B cell (primary cell): ENCODE results near the gene SMIM5. TPM values are rescaled to one million over a fixed set of nuclear protein-coding genes. Genes with fewer than 3 reads are reported as not detected.

Experiments used
- ATAC-seq: fragments of 200-7000 bp; cut with Tn5 transposase; one replicate; pipeline ENCODE4 v1.10.0; 2021; ENCODE audit warnings: low read depth, mild to moderate bottlenecking, moderate number of reproducible peaks, moderate library complexity
- CTCF ChIA-PET: fragments of 350-600 bp; sonication (Branson Sonifier 250); formaldehyde crosslinking; loops from one replicate; lab custom pipeline; 2021; ENCODE audit warnings: antibody characterized with exemption, inconsistent platforms; lab: Charles Lee
- POLR2A ChIA-PET: fragments of 350-600 bp; sonication (Branson Sonifier 250); formaldehyde crosslinking; loops from one replicate; lab custom pipeline; 2021; ENCODE audit warnings: antibody characterized with exemption; lab: Charles Lee
- DNase-seq: peaks from one replicate; pipeline ENCODE4 v3.0.0; 2013
- H2AFZ ChIP-seq: 2 replicates; pipeline ENCODE4 v1.6.1; 2012; ENCODE audit warnings: mild to moderate bottlenecking, low read depth, low read length; ENCODE audit not compliant: insufficient read depth, poor library complexity, severe bottlenecking
- H3K27ac ChIP-seq, 2 donors: 1 replicate in 1 of 2; 2 replicates in 1 of 2; pipeline ENCODE4 v1.5.1; 2012 to 2013; ENCODE audit warnings: low read length in 2 of 2, mild to moderate bottlenecking in 2 of 2, moderate library complexity in 1 of 2
- H3K27me3 ChIP-seq, 4 experiments: fragments of 200-600 bp in 1 of 4; sonication (generic) in 1 of 4; replicated peaks in 1 of 4; 1 replicate in 2 of 4; 2 replicates in 2 of 4; pipeline versions ENCODE4 v1.6.1 to v1.7.0; 2013 to 2016; ENCODE audit warnings: low read length in 3 of 4, mild to moderate bottlenecking in 2 of 4, mixed read lengths in 1 of 4, moderate library complexity in 1 of 4; ENCODE audit not compliant: insufficient read depth in 4 of 4, control insufficient read depth in 3 of 4; ENCODE audit errors: control extremely low read depth in 1 of 4
- H3K36me3 ChIP-seq, 2 experiments: replicated peaks in 1 of 2; 1 replicate in 1 of 2; 2 replicates in 1 of 2; pipeline versions ENCODE4 v1.6.1 to v1.7.1; 2013; ENCODE audit warnings: low read length in 1 of 2; ENCODE audit not compliant: insufficient read depth in 2 of 2, control insufficient read depth in 1 of 2; ENCODE audit errors: control extremely low read depth in 1 of 2, extremely low read depth in 1 of 2
- H3K4me1 ChIP-seq, 2 donors: fragments of 200-600 bp in 1 of 2; sonication (generic) in 1 of 2; 1 replicate in 1 of 2; 2 replicates in 1 of 2; pipeline versions ENCODE4 v1.5.1 to v1.6.1; 2013 to 2017; ENCODE audit warnings: low read length in 2 of 2; ENCODE audit not compliant: control insufficient read depth in 2 of 2, insufficient read depth in 2 of 2
- H3K4me2 ChIP-seq: replicated peaks from 2 replicates; pipeline ENCODE3; 2012; ENCODE audit warnings: mild to moderate bottlenecking, low read depth, low read length; ENCODE audit not compliant: poor library complexity, severe bottlenecking
- H3K4me3 ChIP-seq, 5 experiments: fragments of 200-600 bp in 1 of 5; sonication (generic) in 1 of 5; 1 replicate in 3 of 5; 2 replicates in 2 of 5; pipeline versions ENCODE4 v1.5.1 to v1.7.0; 2011 to 2016; ENCODE audit warnings: low read length in 4 of 5, mild to moderate bottlenecking in 4 of 5, low read depth in 2 of 5, control low read depth in 1 of 5, moderate library complexity in 1 of 5; ENCODE audit not compliant: insufficient read depth in 1 of 5; ENCODE audit errors: control extremely low read depth in 1 of 5, extremely low read depth in 1 of 5
- H3K79me2 ChIP-seq: fragments of 200-600 bp; sonication (generic); one replicate; pipeline ENCODE4 v1.6.0; 2016; ENCODE audit warnings: low read length; ENCODE audit not compliant: control insufficient read depth, insufficient read depth
- H3K9ac ChIP-seq: fragments of 200-600 bp; sonication (generic); 2 replicates; pipeline ENCODE4 v1.6.1; 2017; ENCODE audit warnings: mild to moderate bottlenecking, low read length, moderate library complexity
- H3K9me3 ChIP-seq, 3 donors: one replicate each; pipeline versions ENCODE4 v1.6.1 to v1.7.1; 2013; ENCODE audit warnings: low read length in 2 of 3; ENCODE audit not compliant: control insufficient read depth in 2 of 3, insufficient read depth in 1 of 3; ENCODE audit errors: control extremely low read depth in 1 of 3
- H4K20me1 ChIP-seq: 2 replicates; pipeline ENCODE4 v1.6.0; 2012; ENCODE audit warnings: mild to moderate bottlenecking, low read length; ENCODE audit not compliant: insufficient read depth, control insufficient read depth, poor library complexity, severe bottlenecking
- H3K27ac Mint-ChIP-seq: one replicate; pipeline ENCODE4 v1.8.0; 2021; ENCODE audit warnings: mixed read lengths
- H3K27me3 Mint-ChIP-seq: one replicate; pipeline ENCODE4 v1.8.0; 2021; ENCODE audit warnings: mixed read lengths
- H3K4me1 Mint-ChIP-seq: one replicate; pipeline ENCODE4 v1.8.0; 2021; ENCODE audit warnings: mixed read lengths
- H3K4me3 Mint-ChIP-seq: one replicate; pipeline ENCODE4 v1.8.0; 2021; ENCODE audit warnings: mixed read lengths
- H3K9me3 Mint-ChIP-seq: one replicate; pipeline ENCODE4 v1.8.0; 2022; ENCODE audit warnings: mixed read lengths; ENCODE audit not compliant: insufficient read depth
- CTCF ChIP-seq: fragments of 200-600 bp; IDR thresholded peaks from one replicate; pipeline ENCODE4 v1.8.0; 2022; ENCODE audit warnings: antibody characterized with exemption, mild to moderate bottlenecking
- EZH2 ChIP-seq: IDR thresholded peaks from 2 replicates; pipeline ENCODE4 v1.6.1; 2012; ENCODE audit warnings: borderline replicate concordance, low read depth, mild to moderate bottlenecking, moderate library complexity, low read length; ENCODE audit not compliant: insufficient read depth, poor library complexity, severe bottlenecking
- WGBS: methylation state at CpG from one replicate; pipeline ENCODE4 v1.1.5; 2013; ENCODE audit warnings: missing lambda C conversion rate; ENCODE audit not compliant: insufficient coverage; 5-methylcytosine and 5-hydroxymethylcytosine counted together
- intact Hi-C: fragments of 100-400 bp; cut with micrococcal nuclease; formaldehyde crosslinking; loops from one replicate; pipeline ENCODE4 v1.10.0; 2022
- polyA plus RNA-seq: library from polyadenylated mRNA; depleted of rRNA; stranded (reverse); fragments of >200 nt; gene quantifications from 2 replicates; pipeline ENCODE4 v1.2.3, GENCODE V29; 2012
- total RNA-seq, 2 donors: library from RNA; stranded (reverse); fragments of 120-200 nt in 1 of 2; gene quantifications; 1 replicate in 1 of 2; 2 replicates in 1 of 2; pipeline versions ENCODE4 v1.2.3 to v1.2.4, GENCODE V29; 2013 to 2022

The SMIM5 gene
- total and polyA plus RNA-seq, 2 donors (not counting 1 experiment from before 2014, with no cell fraction given) = 0.62 to 7.6 TPM

- H3K4me2 ChIP-seq = no peak overlapping the region
- ChIA-PET POLR2A (no interaction called here), CTCF (interaction anchor here (0.6 to 19.7 kb wide), 2 partner anchors 21 to 108 kb away, joined by 3 to 389 read pairs; no protein-coding TSS in a partner anchor)
- DNase-seq = no peak
- peaks cover 2 to 15% of the 10 kb centered on the region in 2 experiments for H3K36me3 ChIP-seq
- no peaks in the 10 kb centered on the region for H3K9me3 ChIP-seq
- Mint-ChIP-seq H3K4me1 (no peaks in the 10 kb centered on the region), H3K9me3 (no peaks in the 10 kb centered on the region), H3K27ac (no peak overlapping the region), H3K27me3 (no peaks in the 10 kb centered on the region), H3K4me3 (no peak overlapping the region)
- no peaks in the 10 kb centered on the region for H3K27me3 ChIP-seq
- H2AFZ ChIP-seq = no peak overlapping the region
- no peak overlapping the region for H3K4me3 ChIP-seq
- TF ChIP-seq CTCF (no peak), EZH2 (no peak)
- 94% methylated on average over 30 of the region's 30 CpGs for WGBS
- ATAC-seq = no peak
- intact Hi-C loops = no loop called here
- H3K79me2 ChIP-seq = no peaks in the 10 kb centered on the region
- H3K27ac ChIP-seq = no peak overlapping the region
- H3K4me1 ChIP-seq = no peaks in the 10 kb centered on the region
- no peaks in the 10 kb centered on the region for H4K20me1 ChIP-seq
- no peak overlapping the region for H3K9ac ChIP-seq
Observed at GRCh38 chr17:75639771-75640555, 6.7 kb downstream of the SMIM5 start.

DNA sequence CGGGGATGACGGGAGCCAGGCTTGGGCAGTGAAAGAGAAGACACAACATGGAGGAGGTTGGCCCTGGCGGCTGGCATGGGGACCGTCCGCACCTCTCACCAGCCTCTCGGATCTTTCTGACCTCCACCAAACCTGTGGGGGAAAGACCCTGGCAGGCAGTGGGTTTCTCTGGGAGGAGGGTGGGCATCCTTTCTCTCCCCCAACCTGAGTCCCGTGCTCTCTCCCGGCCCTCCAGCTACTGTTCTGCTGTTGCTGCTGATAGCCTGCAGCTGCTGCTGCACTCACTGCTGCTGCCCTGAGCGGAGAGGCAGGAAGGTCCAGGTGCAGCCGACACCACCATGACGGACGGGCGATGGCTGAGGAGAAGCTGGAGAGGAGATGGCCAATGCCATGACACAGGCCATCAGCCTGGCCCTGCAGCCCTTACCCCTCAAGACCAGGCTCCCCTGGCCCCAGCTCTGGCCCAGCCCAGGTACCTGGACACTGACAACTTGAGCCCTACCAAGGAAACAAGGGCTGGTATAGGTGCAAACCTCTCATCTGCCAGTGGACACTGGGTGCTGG, 7.4 kb downstream of the SMIM5 start:
- Mint-ChIP-seq H3K4me3 (no peak overlapping the region), H3K9me3 (no peaks in the 10 kb centered on the region), H3K4me1 (peaks cover 2% of the 10 kb centered on the region), H3K27ac (no peak overlapping the region), H3K27me3 (no peaks in the 10 kb centered on the region)
- intact Hi-C loops = no loop called here
- no peak overlapping the region for H2AFZ ChIP-seq
- no peaks in the 10 kb centered on the region for H3K27me3 ChIP-seq
- no peak overlapping the region for H3K4me2 ChIP-seq
- 99% methylated on average over 11 of the region's 13 CpGs for WGBS
- peaks cover 0 to 2% of the 10 kb centered on the region in 2 donors for H3K4me1 ChIP-seq
- H3K9me3 ChIP-seq = no peaks in the 10 kb centered on the region
- ATAC-seq (no peak), DNase-seq (no peak)
- peaks cover 2 to 18% of the 10 kb centered on the region in 2 experiments for H3K36me3 ChIP-seq
- no peak overlapping the region for H3K9ac ChIP-seq
- CTCF ChIA-PET = interaction anchor here (0.9 to 19.7 kb wide), 3 partner anchors 9 to 107 kb away, joined by 3 to 389 read pairs (median 78); partner anchors contain the start of gene SMIM5
- no peaks in the 10 kb centered on the region for H4K20me1 ChIP-seq
- no peak for TF ChIP-seq CTCF
- no peak for TF ChIP-seq EZH2
- POLR2A ChIA-PET = no interaction called here
- H3K4me3 ChIP-seq = no peak overlapping the region
- H3K79me2 ChIP-seq = no peaks in the 10 kb centered on the region
- no peak overlapping the region for H3K27ac ChIP-seq
